ENCODE data around the gene BRD4. TPM values are rescaled to one million over a fixed set of nuclear protein-coding genes. Genes with fewer than 3 reads are reported as not detected.

Gene BRD4
- polyA plus RNA-seq, 2 of the 4 experiments (the other 2 are of a cell fraction), result 8.3 to 22.5 TPM

GRCh38 chr19:15264061-15264932, 68.0 kb downstream of the BRD4 start:
- peak overlapping the region in 1 of 2 experiments; percentile 67; a peak in 2 of 6 replicates for H3K27ac ChIP-seq
- FAIRE-seq, result no peak
- peaks cover 19% of the 10 kb centered on the region for H3K4me1 ChIP-seq
- ChIA-PET CTCF (interaction anchor here (0.6 to 3.5 kb wide), 11 partner anchors 8 to 114 kb away, joined by 3 to 13 read pairs (median 3); no protein-coding TSS in a partner anchor), POLR2A (no interaction called here)
- H3K9me3 ChIP-seq, result no peaks in the 10 kb centered on the region
- peak; percentile 43 to 64 for DNase-seq (ENCODE audit: low read depth in 1 of 2, low spot score in 1 of 2)
- 64% methylated on average over 14 of the region's 28 CpGs for WGBS (ENCODE audit: missing lambda C conversion rate)
- H3K4me3 ChIP-seq, result no peak overlapping the region
- ATAC-seq, result peak; percentile 61 to 81; a peak in 5 of 6 replicates
- H3K4me2 ChIP-seq, result no peak overlapping the region
- TF ChIP-seq SMC3 (IDR thresholded peaks at IDR 0.05), result peak; percentile 50
- no peak for TF ChIP-seq EP300 (IDR thresholded peaks at IDR 0.05)
- no peak for TF ChIP-seq ZC3H11A (IDR thresholded peaks at IDR 0.05)
- TF ChIP-seq CHD4 (IDR thresholded peaks at IDR 0.05; ENCODE audit: borderline replicate concordance), result no peak
- TF ChIP-seq HOXA7 (CRISPR knock-in tag; IDR thresholded peaks at IDR 0.05), result no peak
- TF ChIP-seq RNF2 (IDR thresholded peaks at IDR 0.05; ENCODE audit: borderline replicate concordance, low read depth), result no peak
- no peak for TF ChIP-seq POLR2A (IDR thresholded peaks at IDR 0.05; ENCODE audit: low read length)
- TF ChIP-seq, protein P1, sequence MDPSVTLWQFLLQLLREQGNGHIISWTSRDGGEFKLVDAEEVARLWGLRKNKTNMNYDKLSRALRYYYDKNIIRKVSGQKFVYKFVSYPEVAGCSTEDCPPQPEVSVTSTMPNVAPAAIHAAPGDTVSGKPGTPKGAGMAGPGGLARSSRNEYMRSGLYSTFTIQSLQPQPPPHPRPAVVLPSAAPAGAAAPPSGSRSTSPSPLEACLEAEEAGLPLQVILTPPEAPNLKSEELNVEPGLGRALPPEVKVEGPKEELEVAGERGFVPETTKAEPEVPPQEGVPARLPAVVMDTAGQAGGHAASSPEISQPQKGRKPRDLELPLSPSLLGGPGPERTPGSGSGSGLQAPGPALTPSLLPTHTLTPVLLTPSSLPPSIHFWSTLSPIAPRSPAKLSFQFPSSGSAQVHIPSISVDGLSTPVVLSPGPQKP (IDR thresholded peaks at IDR 0.05; ENCODE audit: low read depth, low read length), result no peak
- TF ChIP-seq EHMT2 (IDR thresholded peaks at IDR 0.05; ENCODE audit: low read depth), result no peak
- no peak for TF ChIP-seq CHD2 (IDR thresholded peaks at IDR 0.05; ENCODE audit: low read length, partially characterized antibody)
- no peak for TF ChIP-seq MYC (IDR thresholded peaks at IDR 0.05; ENCODE audit: borderline replicate concordance, low read length)
- TF ChIP-seq FOSL2 (IDR thresholded peaks at IDR 0.05), result no peak
- no peak for TF ChIP-seq FOSL2 (CRISPR knock-in tag; IDR thresholded peaks at IDR 0.05)
- no peak for TF ChIP-seq PHF8 (IDR thresholded peaks at IDR 0.05; ENCODE audit: borderline replicate concordance, low read depth)
- no peak for TF ChIP-seq PBX3 (IDR thresholded peaks at IDR 0.05)
- TF ChIP-seq BCL3 (IDR thresholded peaks at IDR 0.05), result no peak
- TF ChIP-seq SREBF2 (IDR thresholded peaks at IDR 0.05), result no peak
- TF ChIP-seq RAD21 (conservative IDR thresholded peaks at IDR 0.05 in 1 of 2, IDR thresholded peaks at IDR 0.05 in 1 of 2), result peak; percentile 65 to 67
- no peak for TF ChIP-seq KDM5A (IDR thresholded peaks at IDR 0.05)
- TF ChIP-seq TFCP2L1 (CRISPR knock-in tag; IDR thresholded peaks at IDR 0.05), result no peak
- no peak for TF ChIP-seq HMGXB4 (CRISPR knock-in tag; IDR thresholded peaks at IDR 0.05; ENCODE audit: borderline replicate concordance)
- TF ChIP-seq MAZ (IDR thresholded peaks at IDR 0.05; ENCODE audit: borderline replicate concordance, low read depth, low read length), result no peak
- TF ChIP-seq NR3C1 (IDR thresholded peaks at IDR 0.05), result no peak
- TF ChIP-seq ZSCAN20 (CRISPR knock-in tag; IDR thresholded peaks at IDR 0.05), result no peak
- no peak for TF ChIP-seq CBX2 (IDR thresholded peaks at IDR 0.05; ENCODE audit: borderline replicate concordance, low read depth)
- no peak for TF ChIP-seq KDM1A (IDR thresholded peaks at IDR 0.05; ENCODE audit: low read depth)
- TF ChIP-seq JUN (IDR thresholded peaks at IDR 0.05), result no peak
- TF ChIP-seq, protein P2, sequence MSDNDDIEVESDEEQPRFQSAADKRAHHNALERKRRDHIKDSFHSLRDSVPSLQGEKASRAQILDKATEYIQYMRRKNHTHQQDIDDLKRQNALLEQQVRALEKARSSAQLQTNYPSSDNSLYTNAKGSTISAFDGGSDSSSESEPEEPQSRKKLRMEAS (IDR thresholded peaks at IDR 0.05), result peak; percentile 69
- no peak for TF ChIP-seq MAFK (IDR thresholded peaks at IDR 0.05; ENCODE audit: partially characterized antibody)
- TF ChIP-seq RFX5 (IDR thresholded peaks at IDR 0.05), result no peak
- TF ChIP-seq, protein P3, sequence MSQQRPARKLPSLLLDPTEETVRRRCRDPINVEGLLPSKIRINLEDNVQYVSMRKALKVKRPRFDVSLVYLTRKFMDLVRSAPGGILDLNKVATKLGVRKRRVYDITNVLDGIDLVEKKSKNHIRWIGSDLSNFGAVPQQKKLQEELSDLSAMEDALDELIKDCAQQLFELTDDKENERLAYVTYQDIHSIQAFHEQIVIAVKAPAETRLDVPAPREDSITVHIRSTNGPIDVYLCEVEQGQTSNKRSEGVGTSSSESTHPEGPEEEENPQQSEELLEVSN (IDR thresholded peaks at IDR 0.05; ENCODE audit: borderline replicate concordance, low read depth), result peak; percentile 82
- no peak for TF ChIP-seq USF2 (IDR thresholded peaks at IDR 0.05)

Data from A549 (cell line).